GM21529 (cell line): ENCODE data around the gene RTN4RL2.

Source experiments
- ATAC-seq: cut with Tn5 transposase; IDR thresholded peaks from one replicate; pipeline ENCODE4 v1.9.1; 2021; ENCODE audit not compliant: unreplicated experiment

Gene RTN4RL2

DNA sequence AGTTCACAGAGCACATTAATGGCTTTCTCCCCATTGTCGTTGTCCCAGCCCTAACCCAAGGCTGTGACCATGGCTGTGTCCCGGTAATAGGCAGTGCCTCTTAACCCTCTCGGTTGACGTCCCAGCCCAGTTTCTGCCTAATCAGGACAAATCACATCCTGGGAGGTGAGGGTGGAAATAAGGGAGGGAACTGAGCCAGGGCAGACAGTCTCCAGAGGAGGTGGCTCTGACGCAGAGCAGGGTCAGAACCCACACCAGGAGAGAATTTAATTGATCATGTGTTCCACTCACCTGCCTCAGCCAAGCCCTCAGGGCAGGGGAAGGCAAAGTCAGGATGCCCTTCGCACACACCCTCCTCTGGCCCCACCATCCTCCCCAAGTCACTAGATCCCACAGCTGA is 38.2 kb downstream of the RTN4RL2 start:
- ATAC-seq, result no peak

DNA sequence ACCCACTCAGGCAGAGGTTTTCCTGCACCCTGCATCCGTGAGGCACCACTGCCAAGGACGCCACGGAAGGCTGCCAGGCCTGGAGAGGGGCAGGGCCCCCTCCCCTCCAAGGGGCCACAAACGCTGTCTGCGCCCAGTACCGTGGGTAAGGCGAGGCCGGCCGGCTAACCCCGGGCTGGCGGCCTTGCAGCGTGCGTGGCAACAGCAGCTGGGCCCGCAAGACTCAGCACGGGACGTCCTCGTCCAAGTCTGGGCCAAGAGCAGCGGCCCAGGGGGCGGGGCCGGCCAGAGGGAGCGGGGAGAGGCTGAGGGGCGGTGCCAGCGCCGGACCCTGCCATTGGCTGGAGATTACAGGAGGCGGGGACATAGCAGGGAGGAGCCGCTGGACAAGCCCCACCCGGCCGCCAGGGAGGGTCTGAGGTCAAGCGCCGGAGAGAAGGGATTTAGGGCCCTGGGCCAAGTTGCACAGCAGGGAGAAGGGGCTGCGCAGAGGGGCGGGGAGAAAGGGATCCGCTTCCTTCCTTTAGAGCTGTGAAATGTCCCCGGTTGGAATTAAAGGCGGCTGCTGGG is 39.2 kb downstream of the RTN4RL2 start:
- peak; percentile 99 for ATAC-seq

DNA sequence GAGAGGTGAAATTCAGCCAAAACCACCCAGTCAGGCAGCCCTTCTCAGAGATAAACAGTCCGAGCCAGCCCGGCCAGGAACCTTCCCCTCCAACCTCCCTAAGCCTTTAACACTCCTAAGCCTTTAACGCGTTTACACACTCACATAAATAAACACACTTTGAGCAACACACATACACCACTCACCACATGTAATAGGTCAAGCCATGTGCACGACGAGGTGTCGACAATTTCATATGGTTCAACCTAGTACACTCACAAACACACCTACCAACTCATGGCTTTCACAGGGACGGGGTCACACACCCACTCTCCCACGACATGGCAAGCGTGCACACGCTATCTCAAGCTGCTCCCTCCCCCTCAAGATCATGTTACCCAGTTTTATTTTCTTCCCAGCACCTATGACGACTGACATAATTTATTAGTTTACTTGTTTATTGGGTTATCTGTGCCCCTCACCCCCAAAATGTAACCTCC is 39.7 kb downstream of the RTN4RL2 start:
- ATAC-seq, result no peak

DNA sequence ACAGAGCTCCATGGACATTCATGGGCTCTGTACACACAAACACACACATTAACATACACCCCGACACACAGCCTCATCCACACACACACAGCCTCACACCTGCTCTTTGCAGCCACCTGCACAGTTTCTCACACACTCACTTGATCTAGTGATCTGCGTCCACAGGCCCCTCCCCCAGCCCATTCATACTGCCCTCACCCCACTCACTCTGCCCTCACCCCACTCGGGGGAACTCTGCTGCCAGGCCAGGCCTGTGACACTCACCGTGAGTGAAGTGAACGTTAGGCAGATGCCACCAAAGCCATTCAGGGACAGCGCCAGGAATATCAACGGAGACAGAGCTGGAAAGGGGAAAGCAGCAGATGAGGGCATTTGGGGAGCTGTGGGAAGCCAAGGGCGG is 40.2 kb downstream of the RTN4RL2 start:
- ATAC-seq, result no peak

DNA sequence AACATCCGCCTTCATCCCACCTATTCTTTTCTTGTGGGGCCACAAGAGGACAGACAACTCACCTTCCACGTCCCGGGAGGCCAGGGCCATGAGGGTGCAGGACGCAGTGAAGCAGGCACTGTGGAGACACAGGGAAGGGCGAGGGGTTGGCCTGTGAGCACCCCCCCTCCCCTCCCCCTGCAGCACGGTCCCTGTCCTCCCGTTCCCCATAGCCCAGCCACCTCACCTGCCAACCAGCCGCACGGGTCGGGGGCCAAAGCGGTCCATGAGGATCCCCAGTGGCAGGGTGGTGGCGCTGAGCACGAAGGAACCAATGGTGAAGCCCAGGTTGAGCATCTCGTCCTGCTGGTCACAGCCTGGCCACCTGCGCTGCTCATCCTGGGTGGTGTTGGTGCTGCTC is 40.6 kb downstream of the RTN4RL2 start:
- no peak for ATAC-seq

DNA sequence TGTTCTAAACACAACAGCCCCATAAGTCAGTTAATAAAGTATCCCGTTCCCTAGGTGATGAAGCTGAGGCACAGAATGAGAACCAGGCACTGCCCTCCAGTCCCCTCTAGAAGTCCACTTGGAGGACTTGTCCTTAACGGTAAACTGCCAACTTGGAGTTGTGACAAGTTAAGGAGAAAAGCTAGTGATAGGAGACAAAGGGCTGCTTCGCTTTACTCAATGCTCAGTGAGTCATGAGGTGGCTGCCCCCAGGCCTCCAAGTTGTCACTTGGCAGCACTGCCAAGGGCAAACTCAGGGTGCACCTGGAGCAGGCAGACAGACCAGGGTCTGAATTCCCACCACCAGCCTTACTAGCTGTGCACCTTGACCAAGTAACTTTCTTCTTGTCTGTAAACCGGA is 41.6 kb downstream of the RTN4RL2 start:
- no peak for ATAC-seq

DNA sequence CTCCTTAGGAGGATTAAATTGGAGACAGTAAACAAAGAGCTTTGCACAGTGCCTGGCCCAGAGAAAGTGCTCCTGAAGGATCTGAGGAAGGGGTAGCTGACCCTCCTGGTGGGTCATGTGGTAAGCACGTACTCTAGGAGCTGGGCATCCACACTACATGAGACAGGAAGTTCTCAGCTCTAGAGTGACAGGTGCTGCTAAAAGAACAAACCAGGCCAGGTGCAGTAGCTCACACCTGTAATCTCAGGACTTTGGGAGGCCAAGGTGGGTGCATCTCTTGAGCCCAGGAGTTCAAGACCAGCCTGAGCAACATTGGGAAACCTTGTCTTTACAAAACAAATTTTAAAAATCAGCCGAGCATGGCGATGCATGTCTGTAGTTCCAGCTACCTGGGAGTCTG is 42.0 kb downstream of the RTN4RL2 start:
- ATAC-seq, result no peak

DNA sequence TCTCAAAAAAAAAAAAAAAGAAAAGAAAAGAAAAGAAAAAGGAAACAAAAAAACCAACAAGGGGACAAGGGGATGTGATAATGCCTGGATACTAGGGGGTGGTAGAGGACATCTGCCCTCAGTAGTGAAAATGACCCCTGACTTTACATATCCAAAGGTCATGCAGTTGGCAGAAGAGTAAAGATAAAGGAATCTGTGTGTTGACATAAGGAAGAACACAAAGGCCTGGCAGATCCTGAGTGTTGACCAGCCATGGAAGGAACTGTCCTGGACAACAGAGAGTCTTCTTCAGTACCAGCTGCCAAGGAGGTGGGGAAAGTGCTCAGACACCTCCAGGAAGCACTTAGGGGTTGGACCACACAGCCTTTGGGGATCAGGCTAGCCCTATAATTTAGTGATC is 42.5 kb downstream of the RTN4RL2 start:
- no peak for ATAC-seq

DNA sequence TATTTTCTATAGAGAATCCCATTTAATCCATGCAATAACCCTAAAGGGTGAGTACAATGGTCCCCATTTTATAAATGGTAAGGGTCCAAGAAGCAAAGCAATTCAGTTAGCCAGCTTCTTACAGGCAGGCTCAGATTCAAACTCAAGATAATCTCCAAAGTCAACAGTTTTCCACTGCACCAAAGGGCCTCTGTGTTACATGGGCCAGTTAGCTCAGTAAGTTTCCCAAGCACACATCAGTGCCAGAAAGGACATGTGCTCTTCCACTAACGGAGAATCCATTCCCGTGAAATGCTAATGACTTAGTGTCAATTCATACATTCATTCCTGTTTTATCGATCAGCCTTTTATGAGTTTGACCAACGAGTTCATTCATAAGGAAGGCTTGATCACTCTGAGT is 44.2 kb downstream of the RTN4RL2 start:
- no peak for ATAC-seq

DNA sequence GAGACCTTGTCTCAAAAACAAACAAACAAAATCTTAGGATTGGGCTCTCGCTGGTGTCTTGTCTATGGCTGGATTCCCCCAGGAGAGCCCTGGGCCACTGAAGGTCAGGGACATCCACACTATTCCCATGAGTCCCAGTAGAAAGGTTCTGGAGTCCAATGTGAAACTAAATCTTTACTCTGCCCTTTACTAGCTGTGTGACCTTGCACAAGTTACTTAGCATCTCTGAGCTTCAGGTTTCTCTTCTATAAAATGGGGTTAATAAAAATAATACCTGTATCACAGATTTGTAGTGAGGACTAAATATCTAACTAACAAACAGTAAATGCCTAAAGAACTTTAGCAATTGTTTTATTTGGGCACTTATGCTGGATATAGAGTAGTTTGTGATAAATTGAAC is 46.2 kb downstream of the RTN4RL2 start:
- no peak for ATAC-seq

DNA sequence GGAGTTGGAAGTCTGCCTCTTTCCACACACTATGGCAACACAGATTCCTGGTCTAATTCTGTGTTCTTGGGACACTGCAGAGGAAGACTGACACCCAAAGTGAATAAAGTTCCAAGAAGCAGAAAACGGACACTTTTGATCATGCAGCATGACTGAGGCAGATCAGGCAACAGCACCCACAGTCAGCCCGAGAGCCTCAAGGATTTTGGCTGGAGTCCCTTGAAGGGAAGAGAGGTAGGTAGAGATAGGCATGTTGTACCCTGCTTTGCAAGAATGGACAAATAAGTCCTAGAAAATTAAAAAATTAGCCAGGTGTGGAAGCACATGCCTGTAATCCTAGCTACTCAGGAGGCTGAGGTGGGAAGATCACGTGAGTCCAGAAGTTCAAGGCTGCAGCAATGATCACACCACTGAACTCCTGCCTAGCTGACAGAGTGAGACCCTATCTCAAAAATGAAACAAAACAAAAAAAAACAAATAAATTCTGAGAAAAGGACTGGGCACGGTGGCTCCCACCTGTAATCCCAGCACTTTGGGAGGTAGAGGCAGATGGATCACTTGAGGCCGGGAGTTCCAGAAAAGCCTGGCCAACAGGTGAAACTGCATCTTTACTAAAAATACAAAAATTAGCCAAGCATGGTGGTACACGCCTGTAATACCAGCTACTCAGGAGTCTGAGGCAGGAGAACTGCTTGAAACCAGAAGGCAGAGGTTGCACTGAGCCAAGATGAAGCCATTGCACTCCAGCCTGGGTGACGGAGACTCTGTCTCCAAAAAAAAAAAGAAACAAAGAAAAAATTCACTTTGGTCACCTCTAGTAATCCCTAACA is 48.2 kb downstream of the RTN4RL2 start:
- ATAC-seq, result no peak

DNA sequence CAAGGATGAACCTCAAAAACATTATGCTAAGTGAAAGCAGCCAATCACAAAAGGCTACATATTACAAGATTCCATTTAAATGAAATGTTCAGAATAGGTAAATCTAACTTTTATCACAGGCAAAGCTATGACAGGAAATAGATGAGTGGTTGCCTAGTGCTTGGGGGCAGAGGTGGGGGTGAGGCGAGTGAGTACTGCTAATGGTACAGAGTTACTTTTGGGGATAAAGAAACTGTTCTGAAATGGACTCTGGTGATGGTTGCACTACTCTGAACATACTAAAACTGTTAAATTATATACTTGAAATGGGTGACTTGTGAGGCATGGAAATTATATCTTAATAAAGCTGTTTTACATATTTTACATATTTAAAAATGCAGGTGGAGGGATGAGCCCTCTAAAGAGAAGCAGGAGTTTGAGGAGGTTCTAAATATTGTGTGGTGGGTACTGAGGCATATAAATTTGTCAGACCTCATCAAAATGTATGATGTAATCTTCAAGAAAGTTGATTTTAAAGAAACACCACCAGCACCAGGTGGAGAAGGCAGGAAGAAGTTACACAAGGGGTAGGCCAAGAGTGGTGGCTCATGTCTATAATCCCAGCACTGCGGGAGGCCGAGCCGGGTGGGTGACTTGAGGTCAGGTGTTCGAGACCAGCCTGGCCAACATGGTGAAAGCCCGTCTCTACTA is 51.6 kb downstream of the RTN4RL2 start:
- no peak for ATAC-seq

DNA sequence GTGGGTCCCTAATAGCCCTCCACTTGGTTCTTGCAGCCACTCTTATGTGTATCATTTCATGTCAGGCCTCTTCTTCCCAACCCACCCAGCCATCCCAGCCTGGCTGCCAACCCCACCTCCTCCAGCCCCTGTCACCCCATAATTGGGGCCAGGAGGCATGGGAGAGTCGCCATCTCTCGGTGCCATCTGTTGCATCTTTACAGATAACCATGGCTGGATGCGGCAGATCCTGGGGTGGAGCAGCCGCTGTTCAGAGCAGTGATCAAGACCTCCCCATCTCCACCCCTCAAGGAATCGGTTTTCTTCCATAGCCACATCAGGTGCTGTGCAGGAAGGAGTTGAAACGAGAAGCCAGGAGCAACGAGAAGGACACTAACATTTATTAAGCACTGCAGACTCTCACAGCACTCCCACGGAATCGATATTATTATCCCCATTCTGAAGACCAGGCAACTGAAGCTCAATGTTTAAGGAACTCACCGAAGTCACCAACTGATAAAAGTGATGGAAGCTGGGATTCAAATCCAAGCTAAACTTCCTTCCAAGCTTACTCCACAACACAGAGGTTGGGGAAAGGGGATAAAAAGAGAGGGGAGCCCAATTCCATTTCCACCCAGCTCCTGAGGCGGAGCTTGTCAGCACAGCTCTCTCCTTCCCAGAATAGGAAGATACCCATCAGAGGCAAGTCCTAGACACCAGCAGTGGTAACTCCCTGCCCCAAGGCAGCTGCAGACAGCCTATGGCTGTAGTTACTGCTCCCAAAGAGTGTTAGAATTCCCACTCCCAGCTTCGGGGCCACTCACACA is 52.5 kb downstream of the RTN4RL2 start:
- ATAC-seq, result no peak

DNA sequence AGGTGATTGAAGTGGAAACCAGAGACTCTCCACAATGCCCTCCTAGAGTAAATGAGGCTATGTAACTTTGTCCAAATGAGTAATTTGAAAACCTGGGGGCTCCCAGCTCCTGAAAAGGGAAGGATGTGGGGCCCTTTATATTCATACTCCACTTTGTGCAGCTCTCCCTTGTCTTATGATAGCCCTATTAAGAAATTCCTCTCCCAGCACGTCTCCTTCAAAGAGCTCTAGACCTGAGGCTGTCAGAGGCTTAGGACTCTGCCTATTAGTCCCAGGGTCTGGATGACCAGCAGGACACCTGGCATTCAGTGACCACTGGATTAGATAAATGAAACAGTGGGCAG is 53.1 kb downstream of the RTN4RL2 start:
- no peak for ATAC-seq

DNA sequence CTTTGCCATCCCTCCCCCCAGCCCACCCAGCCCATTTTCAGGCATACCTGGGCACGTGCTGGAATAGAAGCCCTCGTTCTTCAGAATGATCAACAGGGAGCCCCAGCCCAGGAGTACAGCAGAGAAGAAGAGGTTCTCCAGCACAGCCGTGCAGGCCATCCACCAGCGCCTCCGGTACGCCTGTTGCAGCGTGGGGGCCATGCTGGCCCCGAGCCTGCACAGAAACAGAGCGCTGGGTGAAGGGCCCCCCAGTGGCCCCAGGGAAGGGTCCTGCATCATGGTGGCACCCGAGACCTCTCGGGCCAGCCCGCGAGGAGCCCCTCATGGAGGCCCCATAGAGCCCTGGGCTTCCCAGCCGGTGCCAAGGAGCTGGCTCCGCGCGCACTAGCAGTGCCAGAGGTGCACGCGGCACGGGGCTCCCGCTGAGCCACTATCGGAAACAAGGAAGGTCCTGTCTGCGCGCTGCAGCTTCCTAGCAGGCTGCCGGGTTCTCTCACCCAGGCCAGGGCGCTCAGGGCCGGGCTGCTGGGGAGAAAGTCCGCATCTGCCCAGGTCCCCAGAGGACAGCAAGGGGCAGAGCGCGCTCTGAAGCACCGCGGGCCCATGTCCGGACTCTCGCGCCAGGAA is 53.7 kb downstream of the RTN4RL2 start:
- peak; percentile 37 for ATAC-seq

DNA sequence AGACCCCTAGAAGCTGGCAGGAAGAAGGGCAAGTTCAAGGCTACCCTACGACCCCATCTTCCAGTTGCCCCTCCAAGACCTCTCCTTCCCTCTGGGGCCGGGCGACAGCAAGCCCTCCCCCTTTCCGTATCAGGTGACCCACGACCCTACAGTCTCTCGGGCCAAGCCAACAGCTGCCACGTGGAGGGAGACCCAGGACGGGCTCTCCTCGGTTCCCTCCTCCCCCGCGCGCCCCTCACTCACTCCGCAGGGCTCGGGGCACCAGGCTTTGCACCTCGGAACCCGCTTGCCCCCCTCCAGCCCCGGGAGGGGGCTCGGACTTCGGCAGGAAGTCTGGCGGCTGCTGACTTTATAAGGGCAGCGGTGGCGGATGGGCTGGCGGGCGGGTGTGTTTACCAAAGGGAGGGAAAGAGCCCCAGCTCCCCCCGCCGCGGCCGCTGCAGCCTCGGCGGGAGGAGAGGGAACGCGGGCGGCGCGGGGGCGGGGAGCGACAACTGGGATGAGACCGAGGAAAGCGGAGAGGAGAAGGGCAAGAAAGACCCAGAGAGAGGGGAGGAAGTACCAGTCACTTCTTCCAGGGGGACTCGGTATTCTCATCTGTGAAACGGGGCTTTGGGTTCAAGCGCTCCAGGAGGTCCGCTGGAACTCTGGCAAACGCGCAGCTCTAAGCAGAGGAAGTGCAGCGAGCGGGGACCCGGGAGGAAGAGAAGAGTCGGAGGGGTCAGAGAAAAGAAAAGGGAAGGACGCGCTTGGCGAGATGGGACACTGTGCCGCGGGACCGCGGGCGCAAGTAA is 54.4 kb downstream of the RTN4RL2 start:
- ATAC-seq, result peak; percentile 42

DNA sequence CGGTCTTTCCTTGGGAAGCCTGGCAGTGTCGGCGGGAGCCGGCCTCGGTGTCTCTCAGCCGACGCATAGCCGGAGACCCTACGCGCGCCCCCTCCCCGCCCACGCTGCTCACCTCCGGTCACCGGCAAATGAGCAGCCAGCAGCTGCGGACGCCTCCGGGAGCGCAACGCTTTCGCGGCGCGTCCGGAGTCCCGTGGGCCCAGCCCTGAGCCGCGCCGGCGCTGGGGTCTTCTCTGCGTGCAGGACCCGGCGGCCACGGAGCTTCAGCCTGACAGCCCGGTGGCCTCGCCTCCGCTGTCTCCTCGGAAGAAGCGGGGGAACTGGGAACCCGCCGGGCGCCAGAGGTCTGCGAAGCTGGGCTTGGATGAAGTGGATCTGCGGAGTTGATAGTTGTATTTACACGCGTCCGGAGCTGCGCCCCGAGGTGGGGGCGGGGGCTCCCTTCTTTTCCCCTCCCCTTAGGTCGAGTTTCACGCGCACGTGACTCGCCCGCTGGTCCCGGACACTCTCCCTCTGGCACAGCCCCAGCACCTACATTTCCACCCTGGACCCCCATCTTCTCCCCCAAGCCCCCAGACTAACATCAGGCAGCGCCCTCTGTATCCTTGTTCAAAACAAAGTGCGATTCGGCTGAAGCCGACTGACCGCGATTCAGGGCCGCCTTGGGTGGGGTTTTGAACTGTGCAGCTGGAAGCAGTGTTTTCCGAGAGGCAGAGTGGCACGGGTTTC is 55.2 kb downstream of the RTN4RL2 start, which contains the start of gene SLC43A1:
Gene SLC43A1, minus strand, starts transcription at position 371 of the 729 bp plus-strand sequence. CDS start 1,591 bp downstream, outside the sequence.
- peak; percentile 42 for ATAC-seq

DNA sequence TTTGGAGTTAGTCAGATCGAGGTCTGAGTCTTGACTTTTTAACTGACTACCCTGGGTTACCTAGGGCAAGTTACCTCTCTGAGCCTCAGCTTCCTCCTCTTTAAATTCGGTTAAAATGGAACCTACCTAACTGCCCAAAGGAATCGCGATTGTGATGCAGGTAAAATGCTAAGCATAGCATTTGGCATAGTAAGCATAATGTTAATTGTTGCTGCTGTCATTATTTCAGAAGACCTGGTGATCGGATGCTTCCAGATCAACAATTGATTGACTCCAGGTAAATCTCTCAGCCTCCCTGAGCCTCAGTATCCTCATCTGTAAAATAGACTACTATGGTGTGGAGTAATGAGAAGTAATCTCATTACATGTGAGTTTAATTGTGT is 55.7 kb downstream of the RTN4RL2 start:
- ATAC-seq, result no peak

DNA sequence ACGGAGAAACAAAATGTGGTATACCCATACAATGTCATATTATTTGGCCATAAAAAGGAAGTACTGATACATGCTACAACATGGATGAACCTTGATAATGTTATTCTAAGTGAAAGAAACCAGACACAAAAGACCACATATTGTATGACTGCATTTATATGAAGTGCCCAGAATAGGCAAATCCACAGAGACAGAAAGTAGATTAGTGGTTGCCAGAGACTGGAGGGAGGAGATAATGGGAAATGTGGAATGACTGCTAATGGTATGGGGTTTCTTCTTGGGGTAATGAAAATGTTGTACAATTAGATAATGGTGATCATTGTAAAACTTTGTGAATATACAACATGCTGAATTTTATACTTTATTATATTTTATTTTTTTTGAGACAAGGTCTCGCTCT is 60.8 kb downstream of the RTN4RL2 start:
- ATAC-seq, result no peak
